HCT116 (cell line): ENCODE measurements around the gene SLC13A3.

ENCODE experiments used
- CEBPB ChIP-seq: IDR thresholded peaks from 2 replicates; pipeline ENCODE4 v1.6.1; 2012; ENCODE audit warnings: low read depth
- CTCF ChIP-seq, 3 experiments: fragments of 200-600 bp in 1 of 3; sonication (generic) in 1 of 3; IDR thresholded peaks in 2 of 3; conservative IDR thresholded peaks in 1 of 3; 2 replicates each; pipeline ENCODE4 v1.5.1; 2012 to 2017; ENCODE audit warnings: low read depth in 2 of 3, low read length in 2 of 3, antibody characterized with exemption in 1 of 3, borderline replicate concordance in 1 of 3, control low read depth in 1 of 3, mild to moderate bottlenecking in 1 of 3, mixed read lengths in 1 of 3, mixed run types in 1 of 3, moderate library complexity in 1 of 3; ENCODE audit not compliant: insufficient read depth in 1 of 3
- EZH2 ChIP-seq: fragments of 200-600 bp; sonication (generic); IDR thresholded peaks from 2 replicates; pipeline ENCODE4 v1.6.1; 2017; ENCODE audit warnings: antibody characterized with exemption, mixed run types
- EZH2phosphoT487 ChIP-seq: fragments of 200-600 bp; IDR thresholded peaks from 2 replicates; pipeline ENCODE4 v1.6.1; 2018; ENCODE audit warnings: antibody characterized with exemption, borderline replicate concordance
- FOSL1 ChIP-seq: IDR thresholded peaks from 2 replicates; pipeline ENCODE4 v1.6.1; 2012; ENCODE audit warnings: low read depth
- JUND ChIP-seq: IDR thresholded peaks from 2 replicates; pipeline ENCODE4 v1.6.1; 2012
- MAX ChIP-seq: IDR thresholded peaks from 2 replicates; pipeline ENCODE4 v1.6.1; 2012
- POLR2A ChIP-seq: IDR thresholded peaks from 2 replicates; pipeline ENCODE4 v1.7.0; 2011; ENCODE audit warnings: borderline replicate concordance; ENCODE audit not compliant: insufficient read depth, insufficient read length; ENCODE audit errors: extremely low read depth
- POLR2AphosphoS5 ChIP-seq: IDR thresholded peaks from 2 replicates; pipeline ENCODE4 v1.6.1; 2011; ENCODE audit warnings: mild to moderate bottlenecking, low read depth, low read length, moderate library complexity
- RAD21 ChIP-seq: IDR thresholded peaks from 2 replicates; pipeline ENCODE4 v1.6.1; 2012; ENCODE audit warnings: low read depth, mild to moderate bottlenecking
- SIN3A ChIP-seq: IDR thresholded peaks from 2 replicates; pipeline ENCODE4 v1.6.1; 2012; ENCODE audit warnings: low read depth
- SP1 ChIP-seq: IDR thresholded peaks from 2 replicates; pipeline ENCODE4 v1.6.1; 2012; ENCODE audit warnings: low read depth
- YY1 ChIP-seq: IDR thresholded peaks from 2 replicates; pipeline ENCODE4 v1.6.1; 2011; ENCODE audit warnings: low read length, low read depth, moderate library complexity, mild to moderate bottlenecking; ENCODE audit not compliant: insufficient replicate concordance; ENCODE audit errors: extremely low read depth
- TF ChIP-seq, protein P1 (sequence below): IDR thresholded peaks from 2 replicates; pipeline ENCODE4 v1.6.1; 2011; ENCODE audit warnings: mild to moderate bottlenecking, low read length, moderate library complexity; ENCODE audit not compliant: insufficient replicate concordance; ENCODE audit errors: extremely low read depth

DNA sequence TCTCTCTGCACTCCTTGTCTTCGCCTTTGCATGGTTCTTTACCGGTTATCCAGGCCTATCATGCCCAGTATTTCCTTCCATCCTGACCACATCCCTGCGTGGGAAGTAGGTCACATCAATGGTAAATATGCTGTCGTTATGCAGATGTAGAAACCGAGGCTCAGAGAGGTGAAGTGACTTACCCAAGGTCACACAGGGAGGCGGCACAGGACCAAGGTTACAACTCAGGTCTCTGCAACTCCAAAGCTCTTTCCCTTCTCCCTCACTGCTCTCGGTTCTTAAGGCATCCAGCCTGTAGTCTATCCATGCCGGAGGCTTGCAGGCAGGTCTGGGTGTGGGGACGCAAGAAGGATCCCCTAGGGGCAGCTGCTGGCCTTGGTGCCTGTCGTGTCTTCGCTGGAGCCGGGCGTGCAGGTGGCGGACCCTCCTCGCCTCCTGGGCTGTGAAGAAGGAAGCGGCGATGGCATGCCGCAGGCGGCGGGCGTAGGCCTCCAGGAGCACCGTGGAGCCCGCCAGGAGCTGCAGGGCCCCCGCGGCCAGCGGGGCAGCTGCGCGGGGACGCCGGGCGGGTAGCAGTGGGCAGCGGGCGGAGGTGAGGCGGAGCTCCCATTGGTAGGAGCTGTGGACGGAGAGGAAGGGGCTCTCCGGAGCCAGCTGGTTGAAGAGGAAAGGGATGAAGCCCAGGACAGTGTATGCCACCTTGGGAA, 109.9 kb downstream of the SLC13A3 start:
- no peak for TF ChIP-seq POLR2AphosphoS5
- TF ChIP-seq CTCF (IDR thresholded peaks at IDR 0.05 in 2 of 3, conservative IDR thresholded peaks at IDR 0.05 in 1 of 3; ENCODE audit: borderline replicate concordance in 1 of 3, insufficient read depth in 1 of 3, low read depth in 2 of 3, low read length in 2 of 3): no peak
- TF ChIP-seq YY1: no peak
- TF ChIP-seq, protein P1, sequence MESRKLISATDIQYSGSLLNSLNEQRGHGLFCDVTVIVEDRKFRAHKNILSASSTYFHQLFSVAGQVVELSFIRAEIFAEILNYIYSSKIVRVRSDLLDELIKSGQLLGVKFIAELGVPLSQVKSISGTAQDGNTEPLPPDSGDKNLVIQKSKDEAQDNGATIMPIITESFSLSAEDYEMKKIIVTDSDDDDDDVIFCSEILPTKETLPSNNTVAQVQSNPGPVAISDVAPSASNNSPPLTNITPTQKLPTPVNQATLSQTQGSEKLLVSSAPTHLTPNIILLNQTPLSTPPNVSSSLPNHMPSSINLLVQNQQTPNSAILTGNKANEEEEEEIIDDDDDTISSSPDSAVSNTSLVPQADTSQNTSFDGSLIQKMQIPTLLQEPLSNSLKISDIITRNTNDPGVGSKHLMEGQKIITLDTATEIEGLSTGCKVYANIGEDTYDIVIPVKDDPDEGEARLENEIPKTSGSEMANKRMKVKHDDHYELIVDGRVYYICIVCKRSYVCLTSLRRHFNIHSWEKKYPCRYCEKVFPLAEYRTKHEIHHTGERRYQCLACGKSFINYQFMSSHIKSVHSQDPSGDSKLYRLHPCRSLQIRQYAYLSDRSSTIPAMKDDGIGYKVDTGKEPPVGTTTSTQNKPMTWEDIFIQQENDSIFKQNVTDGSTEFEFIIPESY: no peak
- no peak for TF ChIP-seq EZH2phosphoT487
- no peak for TF ChIP-seq SP1
- no peak for TF ChIP-seq POLR2A
- TF ChIP-seq FOSL1: no peak
- TF ChIP-seq CEBPB: no peak
- no peak for TF ChIP-seq JUND
- no peak for TF ChIP-seq EZH2
- TF ChIP-seq SIN3A: no peak
- TF ChIP-seq RAD21: no peak
- TF ChIP-seq MAX: no peak
